OCI-LY7 (cell line): ENCODE measurements around the gene GNPDA2.

Experiments
- CTCF ChIP-seq: fragments of 200-600 bp; sonication (generic); conservative IDR thresholded peaks from 2 replicates; pipeline ENCODE4 v1.5.1; 2014; ENCODE audit warnings: mild to moderate bottlenecking, antibody characterized with exemption, low read length, moderate library complexity, mixed read lengths
- EZH2phosphoT487 ChIP-seq: fragments of 200-600 bp; sonication (generic); IDR thresholded peaks from 2 replicates; pipeline ENCODE4 v1.6.1; 2018; ENCODE audit warnings: low read depth, borderline replicate concordance, mild to moderate bottlenecking, mixed run types, antibody characterized with exemption, low read length, moderate library complexity, mixed read lengths

DNA sequence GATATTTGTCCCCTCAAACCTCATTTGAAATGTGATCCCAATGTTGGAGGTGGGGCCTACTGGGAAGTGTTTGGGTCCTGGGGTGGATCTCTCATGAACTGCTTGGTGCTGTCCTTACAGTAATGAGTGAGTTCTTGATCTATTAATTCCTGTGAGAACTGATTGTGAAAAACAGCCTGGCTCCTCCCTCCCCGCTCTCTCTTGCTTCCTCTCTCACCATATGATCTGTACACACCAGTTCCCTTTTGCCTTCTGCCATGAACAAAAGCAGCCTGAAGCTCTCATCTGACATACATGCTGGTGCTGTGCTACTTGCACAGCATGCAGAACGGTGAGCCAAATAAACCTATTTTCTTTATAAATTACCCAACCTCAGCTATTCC lies 63.7 kb downstream of the GNPDA2 start:
- TF ChIP-seq CTCF (no peak), EZH2phosphoT487 (no peak)
